NCI-H460 (cell line): Measurements from ENCODE around the gene SCAPER. TPM values are rescaled to one million over a fixed set of nuclear protein-coding genes. Genes with fewer than 3 reads are reported as not detected.

Source experiments
- DNase-seq: peaks from one replicate; pipeline ENCODE4 v3.0.0-alpha.2; 2016; ENCODE audit warnings: low read depth; ENCODE audit errors: extremely low read depth
- total RNA-seq: library from RNA; depleted of rRNA; stranded (reverse); fragments of >200 nt; shearing (Covaris generic); gene quantifications from 2 replicates; pipeline ENCODE4 v1.2.3, GENCODE V29; 2014

SCAPER gene
- total RNA-seq, 1 experiment from 2014 or later, result 8.8 TPM

DNA sequence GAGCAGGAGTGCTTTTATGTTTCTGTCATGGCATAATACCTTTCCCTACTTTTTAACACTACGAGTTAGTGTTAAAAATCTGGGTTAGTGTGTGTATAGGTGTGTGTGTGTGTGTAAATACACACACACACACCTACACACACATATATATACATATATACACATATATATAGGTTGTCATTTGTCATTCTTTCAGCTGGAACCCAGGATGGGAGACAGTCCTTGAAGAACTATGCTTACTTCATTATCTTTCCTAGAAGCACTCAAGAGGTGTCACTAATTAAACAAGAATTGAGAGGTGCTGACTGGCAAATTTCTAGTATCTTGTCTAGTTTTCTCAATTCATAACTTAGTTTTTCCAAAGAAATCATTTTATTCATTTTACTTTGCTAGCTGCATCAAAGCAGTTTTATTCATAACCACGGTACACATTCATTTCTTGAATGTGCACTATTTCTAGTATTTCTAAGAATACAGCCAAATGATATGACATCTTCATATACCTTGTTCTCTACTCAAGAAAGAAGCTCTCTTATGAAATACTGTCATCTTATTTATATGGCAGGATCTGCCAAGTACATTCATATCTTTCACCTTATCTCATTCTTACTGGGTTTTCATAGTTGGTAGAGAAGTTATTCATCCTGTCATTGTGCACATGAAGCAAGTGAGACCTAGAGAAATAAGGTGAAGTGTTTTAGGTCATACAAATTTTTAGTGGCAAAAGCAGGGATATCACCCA, 522.0 kb downstream of the SCAPER start:
- DNase-seq, result no peak

- no peak for DNase-seq
Observed at GRCh38 chr15:76381366-76381765, 523.8 kb downstream of the SCAPER start.

DNA sequence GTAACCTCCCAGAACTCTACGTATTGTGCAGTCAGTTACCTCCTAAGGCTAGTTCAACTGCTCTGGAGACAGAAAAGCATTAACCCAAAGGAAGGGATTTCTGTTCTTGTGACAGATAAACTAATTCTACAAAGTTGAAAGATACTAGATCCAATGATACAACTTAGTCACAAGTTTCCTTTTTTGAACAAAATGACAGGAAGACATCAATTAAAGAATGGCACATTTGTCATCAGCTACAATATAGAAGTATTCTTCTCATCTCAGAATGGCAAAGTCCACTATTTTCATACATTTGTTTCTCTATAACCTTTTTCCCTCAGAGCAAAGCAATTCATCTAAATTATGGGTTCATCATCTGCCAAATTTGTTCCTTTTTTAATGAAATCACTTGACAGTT, 524.9 kb downstream of the SCAPER start:
- DNase-seq, result no peak

GRCh38 chr15:76378691-76379090, 526.4 kb downstream of the SCAPER start:
- no peak for DNase-seq

DNA sequence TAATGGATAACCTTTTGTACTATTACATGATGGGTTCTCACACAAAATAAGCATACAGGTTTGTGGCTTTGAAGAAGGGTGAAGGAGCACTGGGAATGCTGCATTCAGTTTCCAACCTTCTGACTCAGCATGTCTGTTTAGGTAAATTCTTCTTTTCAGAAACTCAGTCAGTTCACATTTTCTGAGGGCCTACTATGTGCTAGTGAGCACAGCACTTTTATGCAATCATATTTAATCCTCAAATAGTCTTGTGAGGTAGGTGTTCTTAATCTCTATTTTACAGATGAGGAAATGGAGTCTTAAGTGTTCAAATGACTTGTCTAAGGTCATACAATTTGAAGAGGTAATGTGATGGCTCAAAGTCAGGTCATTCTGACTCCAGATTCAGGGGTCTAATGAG, 527.4 kb downstream of the SCAPER start:
- DNase-seq, result no peak

DNA sequence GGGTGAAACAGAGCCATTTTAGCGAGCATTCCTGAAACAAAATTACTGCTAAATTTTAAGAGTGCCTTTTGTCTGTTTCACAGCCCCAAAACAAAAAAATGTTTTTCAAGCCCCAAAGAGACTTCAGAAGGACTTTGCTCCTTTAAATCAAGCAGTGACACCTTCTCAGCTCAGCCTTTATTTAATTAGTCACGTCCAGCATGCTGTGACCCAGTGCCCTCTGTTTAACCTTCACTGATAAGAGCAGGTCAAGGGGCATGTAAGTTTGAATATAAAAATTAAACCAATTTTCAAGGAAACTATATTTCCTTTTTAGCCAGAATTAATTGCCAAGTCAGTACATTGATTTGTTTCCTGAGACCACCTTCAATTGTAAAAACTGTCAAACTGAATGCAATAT, 527.9 kb downstream of the SCAPER start:
- DNase-seq, result no peak

DNA sequence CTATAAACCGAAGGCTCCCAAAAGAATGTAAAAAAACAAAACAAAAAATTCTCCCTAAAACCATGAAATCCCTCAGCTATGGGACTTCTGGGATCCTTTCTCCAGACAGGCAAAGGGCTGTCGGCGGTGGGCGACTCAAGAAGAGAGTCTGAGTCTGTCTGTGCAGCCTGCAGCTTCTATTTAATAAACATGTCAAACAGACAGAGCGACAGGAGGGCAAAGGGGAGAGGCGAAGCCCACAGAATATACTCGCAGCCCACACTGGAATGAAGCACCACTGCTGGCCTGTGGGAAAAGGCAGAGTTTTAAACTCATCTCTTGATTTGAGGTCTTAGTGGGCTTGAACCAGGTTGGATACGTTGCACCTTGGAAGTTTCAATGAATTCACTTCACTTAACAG, 528.3 kb downstream of the SCAPER start:
- no peak for DNase-seq

- no peak for DNase-seq
Observed at GRCh38 chr15:76376029-76376428, 529.1 kb downstream of the SCAPER start.

DNA sequence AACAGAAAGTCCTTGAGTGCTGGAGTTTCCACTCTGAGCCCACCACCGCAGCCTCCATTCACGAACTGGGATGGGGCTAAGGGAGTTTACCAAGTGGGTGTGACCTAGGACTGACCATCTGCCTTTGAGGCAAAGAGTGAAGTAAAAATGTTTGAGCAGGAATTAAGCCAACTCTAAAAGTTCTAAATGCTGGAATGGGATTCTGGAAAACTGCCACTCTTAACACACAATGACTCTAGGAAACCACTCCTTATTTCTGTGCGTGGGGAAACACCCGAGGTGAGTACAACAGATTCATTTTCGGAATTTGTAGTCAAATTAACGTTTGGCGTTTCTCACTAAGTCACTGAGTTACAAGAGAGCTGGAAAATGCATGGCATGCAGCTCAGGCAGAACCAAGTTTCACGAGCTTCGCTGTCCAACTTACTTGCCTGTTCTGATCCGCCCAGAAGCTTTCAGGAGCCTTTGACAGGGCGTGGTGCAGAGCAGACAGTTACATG, 537.0 kb downstream of the SCAPER start:
- no peak for DNase-seq

DNA sequence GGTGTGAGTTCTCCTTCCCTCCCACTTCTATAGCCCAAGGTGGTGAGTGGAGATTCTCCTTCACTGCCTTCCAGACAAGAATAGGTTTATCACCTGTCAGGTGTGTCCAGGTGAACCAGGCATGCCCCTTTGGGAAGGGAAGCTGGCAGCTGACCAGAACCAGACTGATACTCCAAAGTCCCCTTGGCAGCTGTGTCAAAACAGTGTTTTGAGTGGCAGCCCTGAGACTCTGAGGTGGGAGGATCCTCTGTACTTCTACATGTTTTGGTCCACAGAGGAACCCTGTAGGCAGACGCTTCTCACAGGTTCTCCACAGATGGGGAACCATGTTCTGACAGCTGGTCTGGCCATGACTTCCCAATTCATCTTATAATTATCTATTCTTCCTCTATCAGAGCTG, 538.4 kb downstream of the SCAPER start:
- no peak for DNase-seq

DNA sequence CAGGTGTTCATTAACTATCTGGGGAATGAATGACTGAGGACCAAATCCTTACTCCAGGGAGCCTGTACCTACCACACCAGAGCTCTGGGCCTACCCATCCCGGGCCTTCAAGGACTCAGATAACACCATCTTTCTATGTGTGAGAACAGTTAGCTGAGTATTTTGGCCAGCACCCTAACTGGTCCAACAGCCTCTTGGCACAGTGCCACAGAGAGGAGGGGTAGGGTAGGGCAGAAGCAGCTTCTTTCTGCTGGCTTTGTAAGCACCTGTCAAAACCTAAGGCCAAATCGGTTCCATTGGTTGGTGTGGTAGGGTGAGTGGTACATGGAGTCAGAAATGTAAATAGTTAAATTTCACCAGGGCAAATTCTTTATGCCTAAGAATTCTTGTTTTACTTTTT, 541.9 kb downstream of the SCAPER start:
- no peak for DNase-seq

- DNase-seq, result no peak
Observed at GRCh38 chr15:76360416-76360815, 544.7 kb downstream of the SCAPER start.

DNA sequence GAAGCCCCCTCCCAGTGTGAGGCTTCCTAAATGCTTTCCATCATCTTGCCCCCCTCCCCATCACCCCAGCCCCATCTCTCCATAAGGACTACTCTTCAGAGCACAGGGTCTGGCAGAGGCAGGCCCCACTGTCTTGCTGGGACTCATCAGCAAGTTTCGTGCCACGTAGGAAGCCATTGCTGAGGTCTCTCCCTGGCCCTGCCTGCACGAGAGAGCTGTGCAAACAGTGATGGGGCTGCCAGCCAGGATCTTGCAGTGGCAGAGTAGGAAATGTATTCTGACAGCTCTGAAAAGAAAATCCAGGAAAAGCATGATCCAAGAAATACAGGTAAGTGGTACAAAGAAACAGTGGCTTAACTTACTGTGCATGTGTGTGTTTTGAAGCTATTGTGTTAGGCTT, 546.0 kb downstream of the SCAPER start:
- DNase-seq, result no peak

- DNase-seq, result no peak
Observed at GRCh38 chr15:76358453-76358852, 546.7 kb downstream of the SCAPER start.

GRCh38 chr15:76354823-76355440, 550.2 kb downstream of the SCAPER start:
- no peak for DNase-seq

GRCh38 chr15:76353903-76354302, 551.2 kb downstream of the SCAPER start:
- no peak for DNase-seq

GRCh38 chr15:76353023-76353577, 552.0 kb downstream of the SCAPER start:
- no peak for DNase-seq

DNA sequence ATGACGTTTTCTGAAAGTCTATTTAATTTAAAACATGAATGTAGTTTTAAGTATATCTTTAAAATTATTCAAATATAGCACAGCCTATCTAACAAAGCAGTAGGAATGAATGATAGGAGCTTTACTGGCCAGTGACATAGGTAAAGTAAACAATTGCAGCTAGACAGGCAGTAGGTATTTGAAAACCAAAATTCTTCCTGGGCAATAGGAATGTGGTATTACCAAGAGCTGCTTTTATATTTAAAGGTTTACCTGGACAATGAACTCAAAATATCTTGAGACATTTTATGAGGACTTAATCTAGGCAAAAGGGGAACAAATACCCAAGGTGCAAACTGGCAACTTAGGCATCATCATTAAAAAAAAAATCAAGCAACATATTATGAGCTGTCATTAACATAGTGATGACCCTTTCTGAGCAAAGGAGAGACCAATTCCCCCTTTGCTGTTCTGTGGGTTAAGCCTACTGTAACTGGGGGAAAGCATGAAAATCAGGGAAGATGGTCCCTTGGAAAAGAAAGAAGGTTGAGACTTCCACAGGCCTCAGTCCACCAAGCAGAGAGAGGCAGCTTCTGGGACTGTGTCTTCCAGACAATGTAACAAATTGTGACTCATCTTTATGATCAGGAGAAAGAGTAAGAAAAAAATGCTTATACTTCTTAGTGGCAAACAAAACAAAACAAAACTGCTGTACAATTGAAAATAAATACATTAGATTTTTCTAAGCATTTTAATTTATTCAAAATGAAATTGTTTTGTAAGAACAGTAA, 555.7 kb downstream of the SCAPER start:
- no peak for DNase-seq

- DNase-seq, result peak; percentile 82
Observed at GRCh38 chr15:76347482-76348055, 557.6 kb downstream of the SCAPER start.

GRCh38 chr15:76346669-76347481, 558.3 kb downstream of the SCAPER start:
- no peak for DNase-seq
